SK-N-SH treated with all-trans-retinoic acid at 6 μM for 48 hours (cell line): ENCODE data around the gene CRABP2.

Source experiments
- ATAC-seq: fragments of 200-7000 bp; cut with Tn5 transposase; 3 replicates; pipeline ENCODE4 v1.9.1; 2020; ENCODE audit warnings: mild to moderate bottlenecking, moderate library complexity
- ARNTL ChIP-seq: fragments of 450-650 bp; formaldehyde crosslinking; IDR thresholded peaks from 2 replicates; pipeline ENCODE4 v1.5.0; 2020; ENCODE audit warnings: low read depth, mild to moderate bottlenecking, moderate library complexity, borderline replicate concordance
- BACH2 ChIP-seq: fragments of 250-450 bp; sonication (Bioruptor Pico); IDR thresholded peaks from 2 replicates; pipeline ENCODE4 v1.9.0; 2021; ENCODE audit warnings: mild to moderate bottlenecking, borderline replicate concordance
- CSDC2 ChIP-seq: fragments of 250-450 bp; sonication (Bioruptor Pico); IDR thresholded peaks from 2 replicates; pipeline ENCODE4 v1.5.0; 2020; ENCODE audit warnings: mild to moderate bottlenecking, moderate library complexity
- ESRRG ChIP-seq: fragments of 250-450 bp; sonication (Bioruptor Pico); IDR thresholded peaks from 2 replicates; pipeline ENCODE4 v1.6.1; 2021; ENCODE audit warnings: mild to moderate bottlenecking
- ISL1 ChIP-seq: fragments of 250-450 bp; sonication (Bioruptor Pico); IDR thresholded peaks from 2 replicates; pipeline ENCODE4 v2.1.2; 2022; ENCODE audit warnings: mild to moderate bottlenecking, moderate library complexity
- OSR1 ChIP-seq: fragments of 250-450 bp; sonication (Bioruptor Pico); IDR thresholded peaks from 2 replicates; pipeline ENCODE4 v1.8.0; 2022; ENCODE audit warnings: moderate library complexity, mild to moderate bottlenecking, inconsistent platforms
- RARB ChIP-seq: fragments of 250-450 bp; sonication (Bioruptor Pico); IDR thresholded peaks from 2 replicates; pipeline ENCODE4 v1.8.0; 2021; ENCODE audit warnings: mild to moderate bottlenecking, moderate library complexity
- SNAI2 ChIP-seq: fragments of 250-450 bp; sonication (Bioruptor Pico); IDR thresholded peaks from 2 replicates; pipeline ENCODE4 v1.5.0; 2020; ENCODE audit warnings: mild to moderate bottlenecking, moderate library complexity
- TCF4 ChIP-seq: fragments of 250-450 bp; sonication (Bioruptor Pico); IDR thresholded peaks from 2 replicates; pipeline ENCODE4 v1.8.0; 2021; ENCODE audit warnings: mild to moderate bottlenecking, moderate library complexity, borderline replicate concordance
- TOX ChIP-seq: fragments of 250-450 bp; sonication (Bioruptor Pico); IDR thresholded peaks from 2 replicates; pipeline ENCODE4 v1.8.0; 2021; ENCODE audit warnings: mild to moderate bottlenecking, moderate library complexity, borderline replicate concordance
- ZC3H10 ChIP-seq: fragments of 250-450 bp; sonication (Bioruptor Pico); IDR thresholded peaks from 2 replicates; pipeline ENCODE4 v1.5.1; 2021; ENCODE audit warnings: mild to moderate bottlenecking, moderate library complexity
- ZNF565 ChIP-seq: fragments of 450-650 bp; formaldehyde crosslinking; conservative IDR thresholded peaks from 2 replicates; pipeline ENCODE4 v1.5.0; 2020; ENCODE audit warnings: low read depth, mild to moderate bottlenecking, moderate library complexity
- ZNF70 ChIP-seq: fragments of 450-650 bp; formaldehyde crosslinking; IDR thresholded peaks from 2 replicates; pipeline ENCODE4 v1.5.0; 2020; ENCODE audit warnings: mild to moderate bottlenecking, moderate library complexity
- ZNF8 ChIP-seq: fragments of 450-650 bp; formaldehyde crosslinking; IDR thresholded peaks from 2 replicates; pipeline ENCODE4 v1.5.0; 2020; ENCODE audit warnings: mild to moderate bottlenecking, moderate library complexity
- TF ChIP-seq, protein P1 (sequence below): fragments of 250-450 bp; sonication (Bioruptor Pico); IDR thresholded peaks from 2 replicates; pipeline ENCODE4 v1.5.1; 2021; ENCODE audit warnings: mild to moderate bottlenecking, moderate library complexity
- TF ChIP-seq, protein P2 (sequence below): fragments of 250-450 bp; sonication (Bioruptor Pico); IDR thresholded peaks from 2 replicates; pipeline ENCODE4 v1.8.0; 2020; ENCODE audit warnings: mild to moderate bottlenecking, moderate library complexity, borderline replicate concordance
- TF ChIP-seq, protein P3 (sequence below): fragments of 250-450 bp; sonication (Bioruptor Pico); IDR thresholded peaks from 2 replicates; pipeline ENCODE4 v1.5.0; 2020; ENCODE audit warnings: mild to moderate bottlenecking, moderate library complexity

Gene CRABP2

DNA sequence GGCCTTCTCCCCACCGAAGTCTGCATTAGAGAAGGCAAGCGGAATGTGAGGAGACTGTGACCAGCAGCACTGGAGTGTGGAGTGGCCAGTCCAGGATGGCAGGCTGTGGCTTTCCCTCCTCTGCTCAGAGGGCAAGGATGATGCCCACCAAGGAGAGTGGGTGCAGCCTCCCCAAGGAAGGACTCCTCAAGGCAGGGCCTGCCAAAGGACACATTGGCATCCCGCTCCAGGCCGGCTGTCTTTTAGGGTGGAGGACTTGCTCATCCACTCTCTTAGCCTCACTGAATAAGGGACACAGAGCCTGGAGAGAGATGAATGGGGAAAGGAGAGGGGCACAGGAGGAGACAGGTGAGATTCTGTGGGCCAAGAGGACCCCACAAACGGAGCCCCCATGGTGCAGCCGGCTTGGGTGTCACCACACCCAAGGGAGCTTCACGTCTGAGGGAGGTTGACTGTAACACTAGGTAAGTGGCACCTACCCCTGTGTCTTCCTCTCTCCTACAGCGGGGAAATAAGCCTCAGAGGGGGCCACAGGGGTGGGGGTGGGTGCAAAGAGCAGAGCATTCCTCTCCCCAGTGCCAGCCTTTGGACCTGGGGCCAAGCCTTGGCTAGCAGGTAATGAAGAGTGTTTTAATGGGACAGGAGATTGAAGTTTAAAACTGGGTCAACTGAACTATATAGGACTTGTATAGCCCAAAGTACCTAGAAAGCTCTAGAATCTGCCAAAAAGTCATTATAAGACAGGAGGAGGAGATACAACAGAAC, 24.0 kb downstream of the CRABP2 start:
- TF ChIP-seq ARNTL (CRISPR knock-in tag): no peak
- no peak for TF ChIP-seq ISL1
- TF ChIP-seq SNAI2 (CRISPR knock-in tag): no peak
- TF ChIP-seq BACH2: no peak
- no peak for TF ChIP-seq TOX (CRISPR knock-in tag)
- TF ChIP-seq, protein P1, sequence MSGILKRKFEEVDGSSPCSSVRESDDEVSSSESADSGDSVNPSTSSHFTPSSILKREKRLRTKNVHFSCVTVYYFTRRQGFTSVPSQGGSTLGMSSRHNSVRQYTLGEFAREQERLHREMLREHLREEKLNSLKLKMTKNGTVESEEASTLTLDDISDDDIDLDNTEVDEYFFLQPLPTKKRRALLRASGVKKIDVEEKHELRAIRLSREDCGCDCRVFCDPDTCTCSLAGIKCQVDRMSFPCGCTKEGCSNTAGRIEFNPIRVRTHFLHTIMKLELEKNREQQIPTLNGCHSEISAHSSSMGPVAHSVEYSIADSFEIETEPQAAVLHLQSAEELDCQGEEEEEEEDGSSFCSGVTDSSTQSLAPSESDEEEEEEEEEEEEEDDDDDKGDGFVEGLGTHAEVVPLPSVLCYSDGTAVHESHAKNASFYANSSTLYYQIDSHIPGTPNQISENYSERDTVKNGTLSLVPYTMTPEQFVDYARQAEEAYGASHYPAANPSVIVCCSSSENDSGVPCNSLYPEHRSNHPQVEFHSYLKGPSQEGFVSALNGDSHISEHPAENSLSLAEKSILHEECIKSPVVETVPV (CRISPR knock-in tag): no peak
- TF ChIP-seq, protein P2, sequence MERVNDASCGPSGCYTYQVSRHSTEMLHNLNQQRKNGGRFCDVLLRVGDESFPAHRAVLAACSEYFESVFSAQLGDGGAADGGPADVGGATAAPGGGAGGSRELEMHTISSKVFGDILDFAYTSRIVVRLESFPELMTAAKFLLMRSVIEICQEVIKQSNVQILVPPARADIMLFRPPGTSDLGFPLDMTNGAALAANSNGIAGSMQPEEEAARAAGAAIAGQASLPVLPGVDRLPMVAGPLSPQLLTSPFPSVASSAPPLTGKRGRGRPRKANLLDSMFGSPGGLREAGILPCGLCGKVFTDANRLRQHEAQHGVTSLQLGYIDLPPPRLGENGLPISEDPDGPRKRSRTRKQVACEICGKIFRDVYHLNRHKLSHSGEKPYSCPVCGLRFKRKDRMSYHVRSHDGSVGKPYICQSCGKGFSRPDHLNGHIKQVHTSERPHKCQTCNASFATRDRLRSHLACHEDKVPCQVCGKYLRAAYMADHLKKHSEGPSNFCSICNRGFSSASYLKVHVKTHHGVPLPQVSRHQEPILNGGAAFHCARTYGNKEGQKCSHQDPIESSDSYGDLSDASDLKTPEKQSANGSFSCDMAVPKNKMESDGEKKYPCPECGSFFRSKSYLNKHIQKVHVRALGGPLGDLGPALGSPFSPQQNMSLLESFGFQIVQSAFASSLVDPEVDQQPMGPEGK (CRISPR knock-in tag): no peak
- TF ChIP-seq, protein P3, sequence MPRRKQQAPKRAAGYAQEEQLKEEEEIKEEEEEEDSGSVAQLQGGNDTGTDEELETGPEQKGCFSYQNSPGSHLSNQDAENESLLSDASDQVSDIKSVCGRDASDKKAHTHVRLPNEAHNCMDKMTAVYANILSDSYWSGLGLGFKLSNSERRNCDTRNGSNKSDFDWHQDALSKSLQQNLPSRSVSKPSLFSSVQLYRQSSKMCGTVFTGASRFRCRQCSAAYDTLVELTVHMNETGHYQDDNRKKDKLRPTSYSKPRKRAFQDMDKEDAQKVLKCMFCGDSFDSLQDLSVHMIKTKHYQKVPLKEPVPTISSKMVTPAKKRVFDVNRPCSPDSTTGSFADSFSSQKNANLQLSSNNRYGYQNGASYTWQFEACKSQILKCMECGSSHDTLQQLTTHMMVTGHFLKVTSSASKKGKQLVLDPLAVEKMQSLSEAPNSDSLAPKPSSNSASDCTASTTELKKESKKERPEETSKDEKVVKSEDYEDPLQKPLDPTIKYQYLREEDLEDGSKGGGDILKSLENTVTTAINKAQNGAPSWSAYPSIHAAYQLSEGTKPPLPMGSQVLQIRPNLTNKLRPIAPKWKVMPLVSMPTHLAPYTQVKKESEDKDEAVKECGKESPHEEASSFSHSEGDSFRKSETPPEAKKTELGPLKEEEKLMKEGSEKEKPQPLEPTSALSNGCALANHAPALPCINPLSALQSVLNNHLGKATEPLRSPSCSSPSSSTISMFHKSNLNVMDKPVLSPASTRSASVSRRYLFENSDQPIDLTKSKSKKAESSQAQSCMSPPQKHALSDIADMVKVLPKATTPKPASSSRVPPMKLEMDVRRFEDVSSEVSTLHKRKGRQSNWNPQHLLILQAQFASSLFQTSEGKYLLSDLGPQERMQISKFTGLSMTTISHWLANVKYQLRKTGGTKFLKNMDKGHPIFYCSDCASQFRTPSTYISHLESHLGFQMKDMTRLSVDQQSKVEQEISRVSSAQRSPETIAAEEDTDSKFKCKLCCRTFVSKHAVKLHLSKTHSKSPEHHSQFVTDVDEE (CRISPR knock-in tag): no peak
- ATAC-seq: no peak

DNA sequence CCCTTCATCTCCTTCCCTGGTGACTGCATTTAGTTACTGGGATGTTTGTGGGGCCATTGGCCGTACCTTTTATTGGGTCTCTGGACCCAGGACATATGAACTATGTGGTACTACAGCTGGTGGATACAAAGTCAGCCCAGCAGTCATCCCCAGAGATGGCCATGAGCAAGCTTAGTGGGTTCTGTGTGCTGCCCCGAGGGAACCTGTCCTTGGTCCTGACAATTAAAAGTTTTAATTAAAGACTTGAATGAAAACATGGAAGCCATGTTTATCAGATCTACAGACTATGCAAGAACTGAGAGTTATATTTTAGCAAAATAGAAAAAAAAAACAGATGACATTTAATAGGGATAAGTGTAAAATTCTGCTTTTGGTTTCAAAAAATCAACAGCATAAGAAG, 25.3 kb downstream of the CRABP2 start:
- TF ChIP-seq ZNF8 (CRISPR knock-in tag) (no peak), ISL1 (no peak), ESRRG (no peak), ZC3H10 (CRISPR knock-in tag) (no peak), TCF4 (CRISPR knock-in tag) (no peak), ZNF70 (no peak), RARB (CRISPR knock-in tag) (no peak), SNAI2 (CRISPR knock-in tag) (no peak), ZNF565 (CRISPR knock-in tag) (no peak), OSR1 (no peak)
- TF ChIP-seq, protein P1 (CRISPR knock-in tag): no peak
- TF ChIP-seq, protein P2 (CRISPR knock-in tag): no peak
- TF ChIP-seq, all 23 proteins: peak for 0
- ATAC-seq: no peak

DNA sequence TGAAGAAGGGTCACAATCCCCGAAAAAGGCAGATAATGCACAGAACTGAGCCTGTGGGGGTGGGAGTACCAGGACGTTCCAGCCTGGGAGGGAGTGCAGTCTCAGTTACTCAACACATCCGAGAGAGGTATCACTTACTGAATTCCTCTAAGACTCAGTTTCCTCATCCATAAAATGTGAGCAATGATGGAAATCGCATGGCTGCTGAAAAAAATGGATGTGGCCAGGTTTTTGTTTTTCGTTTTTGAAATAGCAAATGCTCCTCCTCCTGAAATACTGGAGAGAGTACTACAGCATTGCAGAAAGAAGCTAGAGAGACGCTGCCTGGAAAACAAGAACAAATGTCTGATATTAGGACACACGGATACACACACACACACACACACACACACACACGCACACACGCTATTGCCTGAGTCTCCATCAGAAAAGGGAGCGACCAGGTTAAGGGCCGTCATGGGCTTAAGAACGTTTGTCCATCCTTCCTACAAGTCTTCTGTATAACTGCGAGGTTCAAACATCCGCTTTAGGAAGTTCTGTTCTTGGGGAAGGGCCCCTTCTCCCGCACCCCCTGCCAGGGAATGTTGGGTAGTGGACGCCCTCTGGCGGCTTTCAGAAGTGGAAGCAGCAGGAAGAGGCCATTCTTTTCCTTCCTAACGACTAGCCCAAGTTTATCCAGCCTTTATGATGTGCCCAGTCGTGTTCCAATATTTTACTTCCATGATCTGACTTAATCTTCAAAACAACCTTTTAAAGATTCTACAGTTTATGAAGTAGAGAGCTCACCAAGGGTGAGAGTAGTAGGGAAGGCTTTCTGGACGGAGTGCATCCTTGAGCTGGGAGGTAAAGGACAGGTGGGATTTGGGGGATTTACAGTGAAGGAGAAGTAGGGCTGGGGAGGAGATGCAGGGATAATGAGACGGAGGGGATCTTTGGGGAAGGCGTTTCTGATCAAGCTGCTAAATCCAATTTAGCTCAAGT, 27.5 kb downstream of the CRABP2 start:
- ATAC-seq: peak; percentile 73
- TF ChIP-seq, protein P2 (CRISPR knock-in tag): peak; percentile 61; the same call in 1 of the 2 replicates
- TF ChIP-seq OSR1 (0 out of 2 replicates have a peak, but pooled peaks have one; percentile 9), CSDC2 (CRISPR knock-in tag) (no peak), BACH2 (no peak)
